ENCODE data around the gene TRPM3. TPM values are rescaled to one million over a fixed set of nuclear protein-coding genes. Genes with fewer than 3 reads are reported as not detected.

The TRPM3 gene
- total RNA-seq, 1 donor from 2014 or later: 0.13 TPM

DNA sequence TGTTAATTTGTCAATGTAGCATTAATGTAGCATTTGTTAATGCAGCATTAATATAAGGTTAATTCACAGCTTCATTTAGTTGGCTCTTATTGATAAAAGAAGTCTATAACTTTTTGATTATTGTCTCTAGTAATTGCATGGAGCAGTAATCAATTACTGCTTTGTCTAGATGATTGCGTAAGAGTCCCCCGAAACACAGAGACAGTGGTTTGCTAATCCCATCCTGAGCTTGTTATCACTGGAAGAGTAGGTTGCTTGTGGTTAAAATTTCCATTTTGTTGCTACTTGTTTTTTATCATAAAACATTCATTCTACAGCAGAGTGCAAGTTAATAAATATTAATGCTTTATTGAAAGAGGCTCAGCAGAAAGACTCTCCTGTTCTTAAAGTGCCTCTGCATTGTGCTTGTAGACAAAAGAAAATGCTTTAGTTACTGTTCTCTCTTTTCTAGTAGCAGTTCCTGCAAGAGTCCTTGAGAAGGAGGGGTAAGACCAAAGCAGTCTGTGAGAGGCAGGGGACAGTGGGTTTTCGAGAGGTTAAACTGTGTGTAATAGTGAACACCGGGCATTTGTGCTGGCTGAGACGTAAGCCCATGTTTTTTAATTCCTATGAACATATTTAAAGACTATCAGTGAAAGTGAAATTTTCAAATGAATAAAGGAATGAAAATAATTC, 291.7 kb downstream of the TRPM3 start:
- DNase-seq (ENCODE audit: low read depth in 2 of 2): no peak

GRCh38 chr9:70826562-70826961, 294.9 kb downstream of the TRPM3 start:
- DNase-seq (ENCODE audit: low read depth in 2 of 2): no peak

DNA sequence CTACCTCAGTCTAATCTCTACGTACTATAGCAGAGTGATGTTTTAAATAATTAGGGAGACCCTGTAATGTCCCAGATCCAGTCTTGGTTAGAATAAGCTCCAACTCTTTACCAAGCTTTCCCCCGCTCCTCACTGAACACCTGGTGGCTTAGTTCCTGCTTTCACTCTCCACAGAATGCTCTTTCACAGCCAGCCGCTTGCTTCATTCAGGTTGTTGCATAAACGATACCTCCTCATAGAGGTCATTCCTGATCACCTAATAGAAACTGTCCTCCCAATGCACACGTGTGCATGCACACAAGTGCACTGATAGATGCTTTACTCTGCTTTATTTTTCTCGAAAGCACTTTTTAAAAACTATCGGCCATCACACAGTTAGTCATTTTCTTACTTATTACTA, 298.1 kb downstream of the TRPM3 start:
- DNase-seq (ENCODE audit: low read depth in 2 of 2): no peak

- DNase-seq (ENCODE audit: low read depth in 2 of 2): no peak
These were observed 304.1 kb downstream of the TRPM3 start for GRCh38 chr9:70817311-70817710.

GRCh38 chr9:70816891-70817290, 304.5 kb downstream of the TRPM3 start:
- DNase-seq (ENCODE audit: low read depth in 2 of 2): no peak

DNA sequence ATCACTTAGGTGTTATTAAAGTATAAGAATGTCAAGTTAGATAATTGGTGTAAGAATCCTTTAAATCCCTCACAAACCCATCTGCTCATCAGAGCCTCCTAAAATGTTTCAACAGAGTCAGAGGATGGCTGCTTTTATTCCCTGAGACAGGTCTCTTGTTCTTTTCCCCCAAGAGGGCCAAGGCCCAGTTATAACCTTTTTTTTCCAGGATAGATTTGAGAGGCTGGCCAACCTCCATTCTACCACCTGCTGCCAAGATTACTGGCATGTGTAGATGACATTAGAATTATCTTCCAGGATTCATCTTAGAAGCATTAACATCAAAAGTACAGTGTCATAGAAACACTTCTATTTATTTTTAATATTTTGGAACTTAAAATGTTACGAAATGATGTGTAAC, 305.1 kb downstream of the TRPM3 start:
- DNase-seq (ENCODE audit: low read depth in 2 of 2): no peak

DNA sequence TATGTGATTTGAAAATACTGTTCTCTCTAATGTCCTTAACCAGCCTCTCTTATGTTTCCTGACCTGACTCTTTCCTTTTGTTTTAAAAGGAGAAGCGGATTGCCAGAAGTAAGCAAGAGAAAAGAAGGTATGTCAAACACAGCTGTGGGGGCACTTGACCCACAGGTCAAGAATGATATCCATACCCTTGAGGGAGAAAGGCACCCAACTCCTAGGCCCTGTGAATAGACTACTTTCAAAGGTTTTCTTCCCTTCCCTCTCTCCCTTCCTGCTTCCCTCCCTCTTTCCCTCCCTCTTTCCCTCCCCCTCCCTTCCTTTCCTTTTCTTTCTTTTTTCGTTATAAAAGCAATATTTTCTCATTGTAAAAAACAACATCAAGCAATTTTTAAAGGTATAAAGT, 306.8 kb downstream of the TRPM3 start:
- DNase-seq (ENCODE audit: low read depth in 2 of 2): no peak

- no peak for DNase-seq (ENCODE audit: low read depth in 2 of 2)
These were observed 308.3 kb downstream of the TRPM3 start for GRCh38 chr9:70813141-70813540.

DNA sequence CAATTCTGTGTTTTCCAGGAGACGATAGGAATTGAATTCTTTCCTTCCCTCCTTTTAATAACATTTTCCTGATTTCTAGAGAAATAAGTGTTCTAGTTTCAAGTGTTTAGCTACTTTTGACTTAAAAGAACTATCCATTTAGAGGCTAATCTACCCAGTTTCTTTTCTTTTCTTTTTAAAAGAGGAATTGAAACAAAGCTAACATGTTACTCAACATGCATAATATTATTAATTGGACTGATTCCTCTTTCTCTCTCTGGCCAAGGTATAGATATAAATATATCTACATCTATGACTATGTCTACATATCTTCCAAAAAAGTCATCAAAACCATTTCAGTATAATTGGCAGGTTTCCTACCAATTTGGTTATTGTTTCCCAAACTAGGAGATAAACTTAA, 309.8 kb downstream of the TRPM3 start:
- DNase-seq (ENCODE audit: low read depth in 2 of 2): no peak

DNA sequence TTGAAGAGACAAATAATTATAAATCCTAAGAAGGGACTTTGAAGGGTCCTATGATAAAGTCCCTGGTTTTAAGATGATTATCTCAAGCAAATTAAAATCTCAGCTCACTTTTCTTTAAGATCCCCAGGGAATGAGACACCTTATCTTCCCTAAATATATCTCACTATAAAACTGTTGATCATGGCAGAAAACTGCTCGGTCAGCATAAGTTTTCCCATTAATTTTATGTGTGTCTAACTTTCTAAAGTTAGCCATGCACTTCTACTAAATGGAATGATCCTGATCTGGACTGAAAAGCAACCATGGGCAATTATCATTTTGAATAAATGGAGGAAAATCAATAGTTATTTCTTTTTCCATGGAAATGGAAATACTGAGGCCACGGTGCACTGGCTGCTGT, 314.5 kb downstream of the TRPM3 start:
- no peak for DNase-seq (ENCODE audit: low read depth in 2 of 2)

GRCh38 chr9:70805949-70806348, 315.5 kb downstream of the TRPM3 start:
- DNase-seq (ENCODE audit: low read depth in 2 of 2): no peak

DNA sequence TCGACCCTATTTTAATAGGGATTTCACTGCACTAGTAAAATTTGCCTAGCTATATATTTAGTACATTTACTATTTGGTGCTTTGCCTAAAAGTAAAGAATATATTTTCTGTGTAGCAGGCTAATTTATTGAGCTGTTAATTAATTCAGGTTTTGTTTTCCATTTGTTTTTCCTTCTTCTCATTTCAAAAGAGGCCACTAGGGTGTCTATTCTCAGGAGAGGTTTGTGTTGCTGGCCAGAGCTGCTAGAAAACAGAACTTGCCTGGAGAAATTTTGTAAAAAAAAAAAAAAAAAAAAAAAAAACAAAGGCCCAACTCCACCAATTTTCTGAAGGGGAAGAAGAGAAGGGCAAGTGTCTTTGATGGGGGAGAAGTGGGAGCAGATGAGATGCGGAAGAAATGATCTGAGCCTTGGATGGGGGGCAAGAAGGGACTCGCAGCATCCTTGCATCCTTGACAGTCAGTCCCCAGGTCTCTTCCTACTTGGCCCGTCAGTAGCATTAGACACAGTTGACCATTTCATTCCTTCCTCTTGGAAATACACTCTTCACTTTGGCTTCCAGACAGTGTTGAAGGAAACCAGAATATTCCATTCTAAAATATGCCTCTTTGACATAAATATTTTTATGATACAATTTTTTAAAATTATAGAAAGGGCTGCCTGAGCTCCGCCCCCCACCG, 318.5 kb downstream of the TRPM3 start:
- DNase-seq (ENCODE audit: low read depth in 2 of 2): no peak

DNA sequence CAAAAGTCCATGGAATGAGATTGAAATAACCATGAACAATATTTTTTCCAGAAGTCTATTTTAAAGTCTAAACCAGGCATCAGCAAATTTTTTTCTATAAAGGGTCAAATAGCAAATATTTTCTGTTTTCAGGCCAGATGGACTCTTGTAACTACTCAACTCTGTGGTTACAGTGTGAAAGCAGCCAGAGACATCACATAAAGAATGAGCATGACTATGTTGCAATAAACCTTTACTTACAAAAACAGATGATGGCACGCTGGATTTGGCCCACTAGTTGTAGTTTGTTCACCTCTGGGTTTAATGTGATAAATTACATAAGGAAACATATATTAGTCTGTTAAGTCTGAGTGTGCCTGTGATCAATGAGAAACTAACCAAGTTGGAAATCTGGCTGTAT, 319.2 kb downstream of the TRPM3 start:
- DNase-seq (ENCODE audit: low read depth in 2 of 2): no peak

GRCh38 chr9:70801181-70801829, 320.1 kb downstream of the TRPM3 start:
- no peak for DNase-seq (ENCODE audit: low read depth in 2 of 2)

DNA sequence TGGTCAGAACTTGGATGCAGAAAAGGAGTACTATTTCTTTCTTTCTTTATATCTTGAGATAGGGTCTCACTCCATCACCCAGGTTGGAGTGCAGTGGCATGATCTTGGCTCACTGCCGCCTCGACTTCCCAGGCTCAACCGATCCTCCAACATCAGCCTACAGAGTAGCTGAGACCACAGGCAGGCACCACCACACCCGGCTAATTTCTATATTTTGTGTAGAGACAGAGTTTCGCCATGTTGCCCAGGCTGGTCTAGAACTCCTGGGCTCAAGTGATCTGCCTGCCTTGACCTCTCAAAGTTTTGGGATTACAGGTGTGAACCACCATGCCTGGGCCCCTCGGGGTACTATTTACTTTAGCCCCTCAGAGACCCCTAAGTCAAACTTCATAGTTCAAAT, 323.4 kb downstream of the TRPM3 start:
- DNase-seq (ENCODE audit: low read depth in 2 of 2): no peak

GRCh38 chr9:70795841-70796240, 325.6 kb downstream of the TRPM3 start:
- DNase-seq (ENCODE audit: low read depth in 2 of 2): no peak

GRCh38 chr9:70792796-70793195, 328.6 kb downstream of the TRPM3 start:
- no peak for DNase-seq (ENCODE audit: low read depth in 2 of 2)

DNA sequence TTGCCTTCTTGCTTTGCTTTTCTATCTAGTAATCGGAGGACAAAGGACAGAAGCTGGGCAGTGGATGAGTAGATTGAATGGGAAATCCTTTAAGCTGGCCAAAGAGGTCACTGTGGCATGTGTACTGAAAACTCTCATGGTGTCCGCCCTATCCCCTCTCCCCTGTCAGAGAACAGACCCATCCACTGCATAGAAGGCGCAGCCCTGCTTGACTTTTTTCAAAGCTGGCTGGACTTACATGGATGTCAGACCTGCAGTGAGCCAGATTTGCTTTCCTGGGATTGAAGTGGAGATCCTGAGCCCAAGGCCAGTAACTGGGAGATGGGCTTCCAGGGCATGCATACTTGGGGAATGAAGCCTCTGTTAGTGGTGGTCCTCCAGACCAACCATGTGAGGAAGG, 329.5 kb downstream of the TRPM3 start:
- DNase-seq (ENCODE audit: low read depth in 2 of 2): no peak

DNA sequence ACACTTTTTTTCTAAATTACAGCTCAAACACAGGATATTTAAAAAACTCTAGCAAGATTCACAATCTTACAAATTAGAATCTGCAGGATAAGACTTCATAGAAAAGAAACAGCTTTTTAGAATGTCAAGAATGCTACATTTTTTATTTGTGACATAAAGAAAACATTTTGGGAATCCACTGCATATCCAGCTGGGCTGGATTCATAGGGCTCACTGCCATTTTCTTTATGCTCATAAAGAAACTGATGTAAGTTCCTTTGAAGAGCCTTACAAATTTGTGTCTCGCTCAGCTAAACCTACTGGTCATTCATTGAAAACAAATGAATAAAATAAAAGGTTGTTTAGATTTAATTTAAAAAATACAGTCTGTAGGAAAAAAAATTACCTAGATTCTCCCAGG, 332.3 kb downstream of the TRPM3 start:
- DNase-seq (ENCODE audit: low read depth in 2 of 2): no peak

- DNase-seq (ENCODE audit: low read depth in 2 of 2): no peak
These were observed 337.0 kb downstream of the TRPM3 start for GRCh38 chr9:70784456-70784855.

DNA sequence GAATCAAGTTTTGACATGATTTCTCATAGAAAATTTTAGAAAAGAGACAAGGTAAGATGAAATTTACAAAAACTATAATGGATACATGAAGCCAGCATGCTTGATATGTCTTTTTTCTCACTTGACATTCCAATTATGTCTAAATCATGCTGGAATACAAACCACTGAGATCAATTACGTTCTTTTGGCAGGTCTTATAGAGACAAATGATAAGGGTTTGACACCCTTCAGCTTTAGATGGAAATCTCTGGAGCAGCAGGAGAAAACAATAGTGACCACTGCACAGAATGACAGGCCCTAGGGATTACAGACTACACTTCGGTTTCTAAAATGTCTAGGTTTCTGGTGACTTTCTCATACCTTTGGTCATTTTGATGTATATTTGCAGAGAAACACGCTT, 342.9 kb downstream of the TRPM3 start:
- no peak for DNase-seq (ENCODE audit: low read depth in 2 of 2)

DNA sequence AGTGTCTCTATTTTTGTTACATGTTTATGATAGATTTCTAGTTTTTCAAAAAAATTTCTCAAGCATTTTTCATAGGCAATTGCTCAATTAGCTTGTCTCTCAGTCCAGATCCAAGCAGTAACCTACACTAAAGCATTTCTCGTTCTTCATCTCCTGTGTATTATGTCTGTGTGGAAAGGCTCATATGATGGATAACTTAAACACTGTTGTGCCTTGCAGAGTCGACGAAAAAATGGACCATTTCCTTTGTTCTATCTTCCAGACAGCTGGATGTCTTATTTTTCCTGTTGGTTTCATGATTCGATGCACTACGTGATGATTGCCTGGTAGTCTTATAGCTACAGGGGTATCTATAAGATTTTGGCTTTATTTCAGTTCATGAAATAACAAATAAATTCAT, 347.8 kb downstream of the TRPM3 start:
- DNase-seq (ENCODE audit: low read depth in 2 of 2): no peak

- DNase-seq (ENCODE audit: low read depth in 2 of 2): no peak
These were observed 348.8 kb downstream of the TRPM3 start for GRCh38 chr9:70772601-70773000.

All from dermis microvascular lymphatic vessel endothelial cell (primary cell).